GM12878 (cell line): ENCODE results near the gene PTPRD. TPM values are rescaled to one million over a fixed set of nuclear protein-coding genes. Genes with fewer than 3 reads are reported as not detected.

ENCODE experiments used
- ATAC-seq: fragments of 200-7000 bp; cut with Tn5 transposase; 3 replicates; pipeline ENCODE4 v1.9.1; 2020; ENCODE audit warnings: mild to moderate bottlenecking, moderate library complexity
- BruUV-seq: library from RNA; stranded (reverse); fragments of 400-500 nt; replicated peaks from 2 replicates; lab custom pipeline; 2021; lab: Mats Ljungman, UMichigan
- CTCF ChIA-PET: fragments of 300-600 bp; sonication (Branson Sonifier 250); formaldehyde crosslinking; extraction: SDS; loops from one replicate; lab custom pipeline; 2021; ENCODE audit warnings: inconsistent platforms; lab: Yijun Ruan, JAX
- POLR2A ChIA-PET: fragments of 350-600 bp; formaldehyde crosslinking; extraction: SDS; loops from one replicate; lab custom pipeline; 2021; ENCODE audit warnings: inconsistent platforms; lab: Charles Lee
- RAD21 ChIA-PET: fragments of 300-600 bp; sonication (Branson Sonifier 250); formaldehyde crosslinking; loops from one replicate; lab custom pipeline; 2023; ENCODE audit warnings: antibody characterized with exemption; ENCODE audit not compliant: unreplicated experiment; lab: Charles Lee
- SMC1A ChIA-PET: fragments of 300-600 bp; sonication (Branson Sonifier 250); formaldehyde crosslinking; loops from one replicate; lab custom pipeline; 2023; ENCODE audit not compliant: unreplicated experiment, uncharacterized antibody; lab: Charles Lee
- DNase-seq: peaks from one replicate; pipeline ENCODE4 v3.0.0-alpha.2; 2011; ENCODE audit warnings: low read depth, low spot score
- FAIRE-seq: peaks from 3 replicates; lab custom pipeline; 2011; peaks lifted over from hg19 to GRCh38; lab: Jason Lieb, UNC
- H2AFZ ChIP-seq: 2 replicates; pipeline ENCODE4 v1.6.0; 2011; ENCODE audit warnings: low read depth, low read length, control low read depth; ENCODE audit not compliant: control insufficient read depth
- H3K27ac ChIP-seq: 2 replicates; pipeline ENCODE4 v1.5.1; 2011; ENCODE audit warnings: control low read depth; ENCODE audit not compliant: control insufficient read depth, insufficient read depth
- H3K27me3 ChIP-seq, 2 experiments: replicated peaks in 1 of 2; 2 replicates each; pipeline versions ENCODE4 v1.6.0 to v1.6.1; 2011; ENCODE audit warnings: low read length in 1 of 2; ENCODE audit not compliant: control insufficient read depth in 2 of 2, insufficient read depth in 2 of 2
- H3K36me3 ChIP-seq, 2 experiments: 2 replicates each; pipeline ENCODE4 v1.5.1; 2011; ENCODE audit warnings: low read length in 1 of 2; ENCODE audit not compliant: control insufficient read depth in 2 of 2, insufficient read depth in 2 of 2
- H3K4me1 ChIP-seq: 2 replicates; pipeline ENCODE4 v1.6.1; 2011; ENCODE audit warnings: mild to moderate bottlenecking, low read length, moderate library complexity, mixed read lengths; ENCODE audit not compliant: control insufficient read depth, insufficient read depth
- H3K4me2 ChIP-seq: 2 replicates; pipeline ENCODE4 v1.6.0; 2011; ENCODE audit warnings: control low read depth; ENCODE audit not compliant: control insufficient read depth, insufficient read depth
- H3K4me3 ChIP-seq: fragments of 200-600 bp; sonication (generic); 2 replicates; pipeline ENCODE4 v1.5.1; 2016
- H3K79me2 ChIP-seq: 2 replicates; pipeline ENCODE4 v1.6.0; 2011; ENCODE audit warnings: low read length; ENCODE audit not compliant: control insufficient read depth, insufficient read depth
- H3K9ac ChIP-seq: 2 replicates; pipeline ENCODE4 v1.8.0; 2011; ENCODE audit warnings: low read length, control low read depth, mixed read lengths; ENCODE audit not compliant: control insufficient read depth, insufficient read depth
- H3K9me3 ChIP-seq: replicated peaks from 3 replicates; pipeline ENCODE4 v1.5.1; 2011; ENCODE audit warnings: mild to moderate bottlenecking, low read length; ENCODE audit not compliant: control insufficient read depth, insufficient read depth
- H4K20me1 ChIP-seq: 2 replicates; pipeline ENCODE4 v1.6.0; 2011; ENCODE audit not compliant: control insufficient read depth, insufficient read depth
- BHLHE40 ChIP-seq, 2 experiments: fragments of 450-650 bp in 1 of 2; IDR thresholded peaks; 2 replicates each; pipeline ENCODE4 v1.6.1; 2011 to 2017; ENCODE audit warnings: low read depth in 2 of 2, borderline replicate concordance in 1 of 2, improper control_type of control experiment in 1 of 2, low read length in 1 of 2, mild to moderate bottlenecking in 1 of 2
- RAD21 ChIP-seq: IDR thresholded peaks from 2 replicates; pipeline ENCODE4 v1.6.1; 2011; ENCODE audit warnings: mild to moderate bottlenecking, low read depth, low read length, moderate library complexity; ENCODE audit not compliant: insufficient read depth
- REST ChIP-seq: IDR thresholded peaks from 2 replicates; pipeline ENCODE4 v1.6.1; 2012; ENCODE audit warnings: mild to moderate bottlenecking, low read depth, low read length
- SMC3 ChIP-seq: IDR thresholded peaks from 2 replicates; pipeline ENCODE4 v1.6.1; 2011; ENCODE audit warnings: low read length, improper control_type of control experiment, borderline replicate concordance
- ZNF384 ChIP-seq: IDR thresholded peaks from 2 replicates; pipeline ENCODE4 v1.6.1; 2012; ENCODE audit warnings: low read depth, mild to moderate bottlenecking, low read length, improper control_type of control experiment, borderline replicate concordance
- WGBS: methylation state at CpG from one replicate; pipeline ENCODE4 v1.1.6; 2016; ENCODE audit warnings: low lambda C conversion rate; ENCODE audit not compliant: insufficient replicate concordance, insufficient coverage; ENCODE audit errors: missing lambda C conversion rate; 5-methylcytosine and 5-hydroxymethylcytosine counted together
- in situ Hi-C: fragments of 300-500 bp; cut with MboI; formaldehyde crosslinking; loops from 9 replicates; pipeline ENCODE4 v1.14.3; 2018; ENCODE audit warnings: mixed read lengths
- intact Hi-C: fragments of 100-400 bp; cut with micrococcal nuclease; formaldehyde crosslinking; loops from one replicate; pipeline ENCODE4 v1.14.2; 2022; ENCODE audit not compliant: unreplicated experiment
- polyA plus RNA-seq, 11 experiments: library from polyadenylated mRNA; depleted of rRNA in 4 of 11; unstranded in 6 of 11; stranded (reverse) in 5 of 11; fragments of >200 nt; fragmentation: Nextera tagmentation in 4 of 11; fragmentation: Illumina TruSeq in 1 of 11; extraction: Ambion mirVana in 4 of 11; extraction: Trizol in 1 of 11; gene quantifications; 1 replicate in 1 of 11; 2 replicates in 10 of 11; pipeline versions ENCODE4 v1.2.1 to v1.2.3, GENCODE V29; 2011 to 2016; ENCODE audit warnings: inconsistent platforms in 2 of 11, missing spikeins in 2 of 11, low read depth in 1 of 11
- total RNA-seq, 4 experiments: library from RNA; depleted of rRNA in 3 of 4; stranded (reverse); fragments of >200 nt in 3 of 4; fragmentation: Illumina TruSeq in 1 of 4; extraction: Trizol in 1 of 4; gene quantifications; 2 replicates each; pipeline versions ENCODE4 v1.2.1 to v1.2.3, GENCODE V29; 2013 to 2021
- TF ChIP-seq, protein P1 (sequence below): IDR thresholded peaks from 2 replicates; pipeline ENCODE4 v1.6.1; 2011; ENCODE audit warnings: low read depth, mild to moderate bottlenecking, low read length, moderate library complexity, borderline replicate concordance; ENCODE audit errors: extremely low read depth
- TF ChIP-seq, protein P2 (sequence below): fragments of 450-650 bp; IDR thresholded peaks from 2 replicates; pipeline ENCODE4 v1.6.1; 2017; ENCODE audit warnings: low read depth, mild to moderate bottlenecking, moderate library complexity
- TF ChIP-seq, protein P3 (sequence below): fragments of 450-650 bp; IDR thresholded peaks from 2 replicates; pipeline ENCODE4 v1.6.1; 2018; ENCODE audit warnings: mild to moderate bottlenecking, low read depth, moderate library complexity; ENCODE audit not compliant: partially characterized antibody

The PTPRD gene
- total and polyA plus RNA-seq, 10 of the 15 experiments (the other 5 are each of a cell fraction or from before 2014, with no cell fraction given), result under 0.01 to 0.05 (median 0.01) TPM; not detected in 7

DNA sequence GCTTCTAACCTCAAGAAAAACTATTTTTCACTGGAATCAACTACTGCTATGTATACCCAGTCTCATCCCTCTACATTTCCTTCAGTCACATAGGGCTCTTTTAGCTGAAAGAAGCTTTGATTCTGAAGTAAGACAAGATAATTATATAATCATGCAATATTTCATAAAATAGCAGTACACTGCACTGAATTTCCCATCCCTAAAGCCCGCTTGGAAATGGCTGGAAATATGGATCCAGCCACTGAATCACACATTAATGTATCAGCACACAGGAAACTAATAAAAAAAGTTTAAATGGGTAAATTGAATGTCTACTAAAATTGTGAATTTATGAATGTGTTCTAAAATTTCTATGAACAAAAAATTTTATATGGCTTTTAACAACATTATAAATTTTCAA lies 808.7 kb downstream of the PTPRD start (continued):
- TF ChIP-seq, protein P1, sequence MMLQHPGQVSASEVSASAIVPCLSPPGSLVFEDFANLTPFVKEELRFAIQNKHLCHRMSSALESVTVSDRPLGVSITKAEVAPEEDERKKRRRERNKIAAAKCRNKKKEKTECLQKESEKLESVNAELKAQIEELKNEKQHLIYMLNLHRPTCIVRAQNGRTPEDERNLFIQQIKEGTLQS, result no peak
- no peak for TF ChIP-seq REST
- TF ChIP-seq ZNF384, result no peak
- TF ChIP-seq, protein P2, sequence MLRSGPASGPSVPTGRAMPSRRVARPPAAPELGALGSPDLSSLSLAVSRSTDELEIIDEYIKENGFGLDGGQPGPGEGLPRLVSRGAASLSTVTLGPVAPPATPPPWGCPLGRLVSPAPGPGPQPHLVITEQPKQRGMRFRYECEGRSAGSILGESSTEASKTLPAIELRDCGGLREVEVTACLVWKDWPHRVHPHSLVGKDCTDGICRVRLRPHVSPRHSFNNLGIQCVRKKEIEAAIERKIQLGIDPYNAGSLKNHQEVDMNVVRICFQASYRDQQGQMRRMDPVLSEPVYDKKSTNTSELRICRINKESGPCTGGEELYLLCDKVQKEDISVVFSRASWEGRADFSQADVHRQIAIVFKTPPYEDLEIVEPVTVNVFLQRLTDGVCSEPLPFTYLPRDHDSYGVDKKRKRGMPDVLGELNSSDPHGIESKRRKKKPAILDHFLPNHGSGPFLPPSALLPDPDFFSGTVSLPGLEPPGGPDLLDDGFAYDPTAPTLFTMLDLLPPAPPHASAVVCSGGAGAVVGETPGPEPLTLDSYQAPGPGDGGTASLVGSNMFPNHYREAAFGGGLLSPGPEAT, result no peak
- no peak for TF ChIP-seq BHLHE40 (IDR thresholded peaks at IDR 0.05; ENCODE audit: borderline replicate concordance in 1 of 2, low read depth in 2 of 2, low read length in 1 of 2)
- TF ChIP-seq SMC3, result no peak

- ChIA-PET SMC1A (no interaction called here), CTCF (interaction anchor here (0.9 kb wide), 1 partner anchor 39 kb away, joined by 3 read pairs; no protein-coding TSS in a partner anchor), POLR2A (no interaction called here), RAD21 (no interaction called here)
- in situ Hi-C loops (no loop called here), intact Hi-C loops (no loop called here)
- BruUV-seq, result no TSS peak
- Histone ChIP-seq H3K36me3 (no peaks in the 10 kb centered on the region), H3K27me3 (no peaks in the 10 kb centered on the region; a peak in 1 of 4 replicates), H3K4me2 (no peak overlapping the region), H3K9me3 (no peaks in the 10 kb centered on the region), H3K79me2 (no peaks in the 10 kb centered on the region), H3K4me3 (no peak overlapping the region), H4K20me1 (no peaks in the 10 kb centered on the region), H3K9ac (no peak overlapping the region), H2AFZ (no peak overlapping the region), H3K27ac (no peak overlapping the region), H3K4me1 (no peaks in the 10 kb centered on the region)
- ATAC-seq, result no peak
- 56% methylated on average over 1 of the region's 1 CpG for WGBS
- FAIRE-seq, result no peak
- no peak for DNase-seq
- TF ChIP-seq, protein P3, sequence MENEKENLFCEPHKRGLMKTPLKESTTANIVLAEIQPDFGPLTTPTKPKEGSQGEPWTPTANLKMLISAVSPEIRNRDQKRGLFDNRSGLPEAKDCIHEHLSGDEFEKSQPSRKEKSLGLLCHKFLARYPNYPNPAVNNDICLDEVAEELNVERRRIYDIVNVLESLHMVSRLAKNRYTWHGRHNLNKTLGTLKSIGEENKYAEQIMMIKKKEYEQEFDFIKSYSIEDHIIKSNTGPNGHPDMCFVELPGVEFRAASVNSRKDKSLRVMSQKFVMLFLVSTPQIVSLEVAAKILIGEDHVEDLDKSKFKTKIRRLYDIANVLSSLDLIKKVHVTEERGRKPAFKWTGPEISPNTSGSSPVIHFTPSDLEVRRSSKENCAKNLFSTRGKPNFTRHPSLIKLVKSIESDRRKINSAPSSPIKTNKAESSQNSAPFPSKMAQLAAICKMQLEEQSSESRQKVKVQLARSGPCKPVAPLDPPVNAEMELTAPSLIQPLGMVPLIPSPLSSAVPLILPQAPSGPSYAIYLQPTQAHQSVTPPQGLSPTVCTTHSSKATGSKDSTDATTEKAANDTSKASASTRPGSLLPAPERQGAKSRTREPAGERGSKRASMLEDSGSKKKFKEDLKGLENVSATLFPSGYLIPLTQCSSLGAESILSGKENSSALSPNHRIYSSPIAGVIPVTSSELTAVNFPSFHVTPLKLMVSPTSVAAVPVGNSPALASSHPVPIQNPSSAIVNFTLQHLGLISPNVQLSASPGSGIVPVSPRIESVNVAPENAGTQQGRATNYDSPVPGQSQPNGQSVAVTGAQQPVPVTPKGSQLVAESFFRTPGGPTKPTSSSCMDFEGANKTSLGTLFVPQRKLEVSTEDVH, result no peak
- no peak for TF ChIP-seq RAD21
These were observed 813.5 kb downstream of the PTPRD start for GRCh38 chr9:9799287-9799686.
